ENCODE results near the gene DGKB.

The DGKB gene

DNA sequence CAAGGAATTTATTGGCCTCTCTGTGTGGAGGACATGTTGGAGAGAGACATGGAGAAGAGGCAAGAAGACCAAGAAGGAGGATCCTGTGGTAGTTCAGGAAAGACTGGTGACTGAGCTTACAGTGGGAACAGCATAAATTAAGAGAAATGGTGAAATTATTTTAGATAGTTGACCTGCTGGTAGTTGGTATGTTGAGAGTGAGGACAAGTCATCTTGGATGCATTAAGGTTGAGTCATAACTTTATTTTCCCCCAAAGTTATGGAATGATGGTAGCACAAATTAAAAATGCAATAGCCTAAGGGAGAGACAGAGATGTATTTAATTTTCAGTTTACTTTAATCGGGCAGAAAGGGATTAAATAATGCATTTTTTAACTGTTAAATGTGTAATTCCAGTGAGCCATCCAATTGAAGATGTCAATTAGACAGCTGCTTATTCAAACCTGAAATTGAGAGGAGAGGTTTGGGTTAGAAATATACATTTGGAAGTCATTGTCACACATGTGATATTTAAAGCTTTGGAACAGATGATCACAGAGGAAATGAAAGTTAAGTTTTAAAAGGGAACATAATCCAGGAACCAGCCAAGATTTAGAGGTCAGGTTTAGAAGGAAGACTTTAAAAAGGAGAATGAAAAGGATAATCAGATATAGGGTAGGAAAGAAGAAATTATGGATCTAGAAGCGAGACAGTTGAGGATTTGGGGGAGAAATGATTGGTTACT, 80.6 kb downstream of the DGKB start:
- DNase-seq (ENCODE audit: low spot score), result no peak

DNA sequence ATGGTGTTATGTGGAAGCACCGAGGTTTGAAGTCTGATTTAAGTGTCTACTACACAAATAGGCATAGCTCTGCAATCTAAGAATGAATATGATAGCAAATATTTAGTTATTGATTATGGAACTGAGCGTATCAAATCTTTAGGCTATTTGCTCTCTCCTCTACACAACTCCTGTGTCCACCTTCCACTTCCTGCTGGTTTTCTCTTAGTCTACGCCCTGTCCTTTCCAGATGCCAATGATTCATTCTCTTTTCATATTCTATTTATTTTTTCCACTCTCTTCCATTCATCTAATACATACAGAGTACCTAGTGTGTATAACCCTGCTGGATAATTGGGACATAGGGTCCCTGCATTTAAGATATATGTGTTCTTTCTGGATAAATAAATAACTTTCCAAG, 83.7 kb downstream of the DGKB start:
- DNase-seq (ENCODE audit: low spot score), result no peak

- no peak for DNase-seq (ENCODE audit: low spot score)
Observed at GRCh38 chr7:14817829-14818614, 84.5 kb downstream of the DGKB start.

GRCh38 chr7:14807507-14807906, 95.0 kb downstream of the DGKB start:
- DNase-seq (ENCODE audit: low spot score), result no peak

GRCh38 chr7:14806891-14807290, 95.7 kb downstream of the DGKB start:
- no peak for DNase-seq (ENCODE audit: low spot score)

DNA sequence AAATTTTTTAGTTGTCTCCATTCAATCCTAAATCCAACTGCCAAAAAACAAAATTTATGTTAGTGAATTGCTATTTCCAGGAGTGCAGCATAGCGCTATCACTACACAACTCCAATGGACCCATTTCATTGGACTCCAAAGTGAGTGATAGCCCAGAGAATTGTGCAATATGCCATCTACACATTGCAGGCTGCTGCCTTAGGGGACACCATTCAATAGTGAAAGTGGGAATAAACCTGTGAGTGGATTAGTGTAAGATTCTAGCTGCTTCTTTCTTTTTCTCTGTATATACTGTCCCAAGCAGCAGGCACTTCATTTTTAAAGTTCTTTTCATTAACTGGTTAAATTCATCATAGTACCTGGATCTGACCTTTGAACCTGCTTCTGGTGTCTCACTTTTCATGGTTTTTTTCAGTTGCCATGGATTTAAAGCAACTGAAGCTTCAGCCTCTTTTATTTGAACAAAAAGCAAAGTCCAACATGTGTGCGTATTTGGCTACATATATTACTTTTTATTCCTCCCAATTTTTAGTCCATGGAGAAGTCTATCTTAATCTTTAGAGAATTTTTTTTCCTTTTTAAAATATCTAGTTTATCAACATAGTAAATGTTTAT, 97.3 kb downstream of the DGKB start:
- DNase-seq (ENCODE audit: low spot score), result no peak

DNA sequence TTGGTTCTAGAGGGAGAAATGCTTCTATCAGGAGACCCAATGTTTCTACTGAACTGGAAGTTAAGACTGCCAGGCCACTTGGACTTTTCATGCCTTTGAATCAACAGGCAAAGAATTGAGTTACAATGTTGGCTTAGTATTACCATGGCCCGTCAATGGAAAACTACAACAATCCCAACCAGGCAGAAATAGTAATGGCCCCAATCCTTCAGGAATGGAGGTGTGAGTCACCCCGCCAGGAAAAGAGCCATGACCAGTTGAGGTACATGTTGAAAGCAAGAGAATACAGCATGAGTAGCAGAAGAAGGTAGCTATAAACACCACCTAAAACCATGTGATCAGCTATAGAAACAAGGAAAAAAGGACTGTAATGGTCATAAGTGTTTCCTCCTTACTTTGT, 101.9 kb downstream of the DGKB start:
- DNase-seq (ENCODE audit: low spot score), result no peak

DNA sequence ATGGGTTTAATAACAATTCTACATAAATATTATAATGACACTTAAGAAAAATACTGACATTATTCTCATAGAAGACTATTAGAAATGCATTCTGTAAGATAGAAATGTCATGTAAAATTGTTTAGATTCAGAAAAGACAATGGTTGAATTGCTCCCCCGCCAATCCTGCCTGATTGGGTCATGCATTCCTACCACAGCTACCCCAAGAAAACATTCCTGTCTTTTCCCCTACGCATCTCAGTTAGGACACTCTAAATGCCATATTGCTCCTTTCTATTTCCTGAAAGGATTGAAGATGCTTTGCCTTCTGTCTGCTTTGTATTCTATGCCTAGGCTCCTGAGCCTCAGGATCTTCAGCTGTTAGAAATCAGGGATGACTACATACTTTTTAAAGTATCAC, 109.4 kb downstream of the DGKB start:
- no peak for DNase-seq (ENCODE audit: low spot score)

- DNase-seq (ENCODE audit: low spot score), result no peak
Observed at GRCh38 chr7:14787551-14787950, 115.0 kb downstream of the DGKB start.

- no peak for DNase-seq (ENCODE audit: low spot score)
Observed at GRCh38 chr7:14786314-14786895, 116.1 kb downstream of the DGKB start.

- DNase-seq (ENCODE audit: low spot score), result no peak
Observed at GRCh38 chr7:14777806-14778205, 124.7 kb downstream of the DGKB start.

DNA sequence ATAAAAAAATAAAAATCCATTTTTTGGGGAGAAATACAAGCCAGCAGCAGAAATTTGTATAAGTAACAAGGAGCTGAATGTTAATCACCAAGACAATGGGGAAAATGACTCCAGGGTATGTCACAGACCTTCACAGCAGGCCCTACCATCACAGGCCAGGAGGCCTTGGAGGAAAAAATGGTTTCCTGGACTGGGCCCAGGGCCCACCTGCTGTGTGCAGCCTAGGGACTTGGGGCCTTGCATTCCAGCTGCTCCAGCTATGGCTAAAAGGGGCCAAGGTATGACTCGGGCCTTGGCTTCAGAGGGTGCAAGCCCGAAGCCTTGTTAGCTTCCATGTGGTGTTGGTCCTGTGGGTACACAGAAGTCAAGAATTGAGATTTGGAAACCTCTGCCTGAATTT, 126.3 kb downstream of the DGKB start:
- DNase-seq (ENCODE audit: low spot score), result no peak

- no peak for DNase-seq (ENCODE audit: low spot score)
Observed at GRCh38 chr7:14773729-14774271, 128.8 kb downstream of the DGKB start.

GRCh38 chr7:14770614-14771013, 131.9 kb downstream of the DGKB start:
- DNase-seq (ENCODE audit: low spot score), result no peak

DNA sequence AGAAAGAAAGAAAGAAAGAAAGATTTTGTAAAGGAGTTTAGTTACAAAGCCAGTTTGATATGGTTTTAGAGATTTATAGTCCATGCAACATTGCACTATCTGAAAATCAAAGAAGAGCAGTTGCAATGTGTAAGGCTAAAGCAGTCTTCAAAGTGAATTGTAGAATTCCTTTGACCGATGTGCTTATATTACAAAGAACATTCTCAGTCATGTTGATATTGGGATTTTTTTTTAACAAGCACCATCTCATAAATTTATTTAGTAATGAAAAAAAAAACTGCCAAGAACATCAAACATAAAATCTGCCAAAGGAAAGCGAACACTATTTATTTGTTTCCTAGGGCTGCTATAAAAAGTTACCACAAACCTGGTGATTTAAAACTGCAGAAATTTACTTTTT, 133.3 kb downstream of the DGKB start:
- no peak for DNase-seq (ENCODE audit: low spot score)

DNA sequence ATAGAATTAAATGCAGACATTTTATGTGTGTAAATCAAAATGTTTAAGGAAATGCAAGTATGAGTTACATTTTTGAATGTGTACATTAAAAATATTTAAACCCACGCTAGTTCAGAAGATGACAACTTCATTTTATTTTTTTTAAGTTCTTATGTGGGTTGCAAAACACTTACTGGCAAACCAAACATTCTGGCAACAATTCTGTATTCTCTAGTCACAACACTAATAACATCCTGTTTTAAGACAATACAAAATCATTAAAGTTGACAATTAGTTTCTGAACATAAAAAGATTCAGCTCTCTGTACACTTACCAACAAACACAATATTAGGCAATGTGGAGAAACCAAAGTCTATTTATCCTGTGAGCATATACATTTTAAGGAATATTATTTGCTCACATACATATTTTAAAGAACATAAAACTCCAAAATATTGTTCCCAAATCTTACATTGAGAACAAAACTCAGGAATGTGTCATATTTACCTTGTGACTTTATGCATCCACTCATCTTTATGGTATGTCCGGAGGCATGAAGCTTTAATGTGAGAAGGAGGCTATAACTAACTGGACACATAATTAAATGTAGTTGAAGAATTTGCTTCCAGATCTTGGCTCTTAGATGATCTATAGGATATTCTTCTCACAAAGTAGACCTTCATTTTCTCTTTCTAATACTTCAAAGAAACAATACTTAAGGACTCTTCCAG, 134.7 kb downstream of the DGKB start:
- no peak for DNase-seq (ENCODE audit: low spot score)

DNA sequence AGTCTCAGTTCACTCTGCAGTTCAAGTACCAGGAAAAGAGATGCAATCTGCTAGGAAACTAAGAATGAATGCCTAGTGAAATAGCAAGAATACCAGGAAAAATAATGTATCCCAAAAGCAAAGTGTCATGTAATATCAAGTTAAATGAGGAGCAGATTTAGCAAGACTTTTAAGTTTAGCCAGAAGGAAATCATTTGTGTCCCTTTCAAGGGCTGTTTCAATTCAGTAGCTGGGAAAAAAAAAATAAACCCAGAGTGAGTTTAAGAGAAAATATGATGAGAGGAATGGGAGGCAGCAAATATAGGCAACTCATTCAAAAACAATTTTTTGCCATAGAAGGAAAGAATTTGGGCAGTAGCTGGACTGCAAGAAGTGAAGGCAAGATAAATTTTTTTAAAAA, 135.8 kb downstream of the DGKB start:
- DNase-seq (ENCODE audit: low spot score), result no peak

GRCh38 chr7:14765731-14766130, 136.8 kb downstream of the DGKB start:
- no peak for DNase-seq (ENCODE audit: low spot score)

GRCh38 chr7:14762561-14762960, 140.0 kb downstream of the DGKB start:
- DNase-seq (ENCODE audit: low spot score), result no peak

DNA sequence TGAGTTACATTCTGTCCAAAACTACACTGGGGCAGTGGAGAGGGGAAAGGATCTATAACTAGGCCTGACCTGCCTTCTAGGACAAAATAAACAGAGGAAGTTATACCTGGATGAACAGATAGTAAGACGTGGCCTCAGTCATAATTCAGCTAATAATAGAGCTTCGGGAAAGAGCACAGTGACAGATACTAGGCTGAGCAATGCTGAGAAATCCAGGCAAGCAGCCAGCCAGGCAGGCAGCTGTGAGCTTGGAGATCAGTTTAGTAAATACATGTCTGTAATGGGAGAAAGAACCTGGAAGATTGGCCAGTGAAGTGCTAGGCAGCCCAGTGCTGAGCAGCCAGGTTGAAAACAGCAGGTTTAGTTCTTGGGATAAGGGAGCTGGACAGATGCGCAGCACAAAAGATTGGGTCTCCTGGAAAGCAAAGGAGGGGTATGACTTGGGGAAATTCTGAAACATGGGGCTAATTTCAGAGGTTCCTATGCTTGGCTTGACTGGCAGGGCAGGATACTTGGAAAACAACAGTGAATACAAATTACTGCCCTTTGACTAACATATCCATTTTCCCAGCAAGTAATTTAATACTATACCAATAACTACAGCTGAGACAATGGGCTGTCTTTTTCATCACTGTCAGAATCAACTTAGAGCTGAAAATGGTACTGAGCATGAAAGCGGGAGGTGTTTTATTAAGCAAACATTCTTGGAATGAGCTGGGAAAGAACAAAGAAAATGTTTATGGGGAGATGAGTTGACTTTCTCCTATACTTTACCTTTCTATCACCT, 140.8 kb downstream of the DGKB start:
- DNase-seq (ENCODE audit: low spot score), result no peak

All from CD4-positive, alpha-beta T cell treated with Interleukin-2 at 100 ng/mL for 4 hours (primary cell).